Measurements from ENCODE around the gene SNCAIP.

The SNCAIP gene

GRCh38 chr5:122494109-122494508 is 182.1 kb downstream of the SNCAIP start:
- no peaks in the 10 kb centered on the region for H3K4me1 Mint-ChIP-seq
- H3K36me3 Mint-ChIP-seq: no peaks in the 10 kb centered on the region
- peaks cover 2% of the 10 kb centered on the region for H3K27me3 Mint-ChIP-seq
- H3K27ac Mint-ChIP-seq: no peak overlapping the region
- no peak overlapping the region for H3K4me3 Mint-ChIP-seq
- H3K9me3 Mint-ChIP-seq: no peaks in the 10 kb centered on the region

- Mint-ChIP-seq H3K36me3 (no peaks in the 10 kb centered on the region), H3K27ac (no peak overlapping the region), H3K9me3 (no peaks in the 10 kb centered on the region), H3K4me3 (no peak overlapping the region), H3K27me3 (peaks cover 2% of the 10 kb centered on the region), H3K4me1 (no peaks in the 10 kb centered on the region)
These were observed 186.1 kb downstream of the SNCAIP start for GRCh38 chr5:122498163-122498562.

- Mint-ChIP-seq H3K27me3 (peaks cover 2% of the 10 kb centered on the region), H3K27ac (no peak overlapping the region), H3K4me3 (no peak overlapping the region), H3K9me3 (no peaks in the 10 kb centered on the region), H3K4me1 (no peaks in the 10 kb centered on the region), H3K36me3 (no peaks in the 10 kb centered on the region)
These were observed 187.5 kb downstream of the SNCAIP start for GRCh38 chr5:122499585-122499984.

- peaks cover 2% of the 10 kb centered on the region for H3K27me3 Mint-ChIP-seq
- H3K36me3 Mint-ChIP-seq: no peaks in the 10 kb centered on the region
- no peak overlapping the region for H3K4me3 Mint-ChIP-seq
- no peak overlapping the region for H3K27ac Mint-ChIP-seq
- no peaks in the 10 kb centered on the region for H3K9me3 Mint-ChIP-seq
- no peaks in the 10 kb centered on the region for H3K4me1 Mint-ChIP-seq
These were observed 188.4 kb downstream of the SNCAIP start for GRCh38 chr5:122500245-122501088.

- Mint-ChIP-seq H3K27ac (no peak overlapping the region), H3K4me3 (no peak overlapping the region), H3K4me1 (no peaks in the 10 kb centered on the region), H3K36me3 (no peaks in the 10 kb centered on the region), H3K27me3 (peaks cover 2% of the 10 kb centered on the region), H3K9me3 (no peaks in the 10 kb centered on the region)
These were observed 189.0 kb downstream of the SNCAIP start for GRCh38 chr5:122501089-122501435.

- H3K4me3 Mint-ChIP-seq: no peak overlapping the region
- no peaks in the 10 kb centered on the region for H3K9me3 Mint-ChIP-seq
- H3K36me3 Mint-ChIP-seq: no peaks in the 10 kb centered on the region
- H3K4me1 Mint-ChIP-seq: no peaks in the 10 kb centered on the region
- no peak overlapping the region for H3K27ac Mint-ChIP-seq
- H3K27me3 Mint-ChIP-seq: no peaks in the 10 kb centered on the region
These were observed 195.0 kb downstream of the SNCAIP start for GRCh38 chr5:122507045-122507444.

GRCh38 chr5:122507581-122507980 is 195.5 kb downstream of the SNCAIP start:
- no peaks in the 10 kb centered on the region for H3K27me3 Mint-ChIP-seq
- no peaks in the 10 kb centered on the region for H3K36me3 Mint-ChIP-seq

GRCh38 chr5:122508623-122509022 is 196.6 kb downstream of the SNCAIP start:
- Mint-ChIP-seq H3K9me3 (no peaks in the 10 kb centered on the region), H3K36me3 (no peaks in the 10 kb centered on the region), H3K27ac (no peak overlapping the region), H3K4me1 (no peaks in the 10 kb centered on the region), H3K27me3 (no peaks in the 10 kb centered on the region), H3K4me3 (no peak overlapping the region)

More at GRCh38 chr5:122507581-122507980, 195.5 kb downstream of the SNCAIP start:
- no peak overlapping the region for H3K4me3 Mint-ChIP-seq
- no peak overlapping the region for H3K27ac Mint-ChIP-seq
- no peaks in the 10 kb centered on the region for H3K9me3 Mint-ChIP-seq
- no peaks in the 10 kb centered on the region for H3K4me1 Mint-ChIP-seq
